GM21576 (cell line): ENCODE data around the gene GC.
A peak's percentile ranks its signal among the peaks of the same experiment; 100 is the strongest.
"Not testable (repeated sequence)": the region's sequence is repeated elsewhere in the genome, so short reads cannot be mapped to it uniquely, and the experiment has no call there.

Source experiments
- ATAC-seq: cut with Tn5 transposase; IDR thresholded peaks from one replicate; pipeline ENCODE4 v1.9.1; 2021; ENCODE audit warnings: mild to moderate bottlenecking, moderate library complexity; ENCODE audit not compliant: unreplicated experiment

GC gene, protein sequence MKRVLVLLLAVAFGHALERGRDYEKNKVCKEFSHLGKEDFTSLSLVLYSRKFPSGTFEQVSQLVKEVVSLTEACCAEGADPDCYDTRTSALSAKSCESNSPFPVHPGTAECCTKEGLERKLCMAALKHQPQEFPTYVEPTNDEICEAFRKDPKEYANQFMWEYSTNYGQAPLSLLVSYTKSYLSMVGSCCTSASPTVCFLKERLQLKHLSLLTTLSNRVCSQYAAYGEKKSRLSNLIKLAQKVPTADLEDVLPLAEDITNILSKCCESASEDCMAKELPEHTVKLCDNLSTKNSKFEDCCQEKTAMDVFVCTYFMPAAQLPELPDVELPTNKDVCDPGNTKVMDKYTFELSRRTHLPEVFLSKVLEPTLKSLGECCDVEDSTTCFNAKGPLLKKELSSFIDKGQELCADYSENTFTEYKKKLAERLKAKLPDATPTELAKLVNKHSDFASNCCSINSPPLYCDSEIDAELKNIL

DNA sequence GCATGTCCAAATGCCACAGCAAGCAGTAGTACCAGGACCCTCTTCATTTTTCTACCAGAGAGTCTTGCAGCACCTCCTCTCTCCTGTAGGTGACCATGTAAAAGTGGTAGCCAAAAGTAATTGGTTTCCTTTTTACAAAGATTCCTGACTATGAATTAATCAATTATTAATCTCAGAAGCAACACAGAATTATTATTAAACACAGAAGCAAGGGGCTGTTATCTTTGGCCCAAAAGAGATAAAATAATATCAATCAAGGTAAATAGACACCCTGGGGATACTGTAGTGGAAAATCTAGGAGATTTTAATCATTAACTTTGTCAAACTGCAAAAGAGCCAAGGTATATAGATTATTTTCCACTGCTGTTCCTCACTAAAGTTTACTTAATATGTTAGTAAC is at the start of gene GC:
Gene GC (minus strand): TSS at position 108 of the 400 bp plus-strand sequence. CDS start 61 bp downstream, at position 47.
- no peak for ATAC-seq

GRCh38 chr4:71833232-71833900 is 49.5 kb upstream of the GC start:
- no peak for ATAC-seq

- no peak for ATAC-seq
These were observed 48.2 kb upstream of the GC start for GRCh38 chr4:71832049-71832448.

GRCh38 chr4:71830497-71831190 is 46.8 kb upstream of the GC start:
- ATAC-seq, result peak; percentile 72

- ATAC-seq, result no peak
These were observed 44.6 kb upstream of the GC start for GRCh38 chr4:71828470-71828869.

DNA sequence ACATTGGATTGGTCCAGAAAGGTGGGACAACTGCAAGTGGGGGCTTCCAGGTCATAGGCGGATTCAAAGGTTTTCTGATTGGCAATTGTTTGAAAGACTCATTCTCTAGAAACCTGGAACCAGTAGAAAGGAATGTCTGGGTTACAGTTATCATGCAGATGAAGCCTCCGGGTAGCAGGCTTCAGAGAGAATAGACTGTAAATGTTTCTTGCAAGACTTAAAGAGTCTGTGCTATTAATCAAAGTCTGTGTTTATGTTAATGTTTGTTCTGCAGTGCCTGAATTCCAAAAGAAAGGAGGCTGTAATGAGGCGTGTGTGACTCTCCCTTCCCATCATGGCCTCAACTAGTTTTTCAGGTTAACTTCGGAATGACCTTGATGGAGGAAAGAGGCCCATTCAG is 43.9 kb upstream of the GC start:
- ATAC-seq, result no peak

- ATAC-seq, result no peak
These were observed 32.9 kb upstream of the GC start for GRCh38 chr4:71816676-71817303.

DNA sequence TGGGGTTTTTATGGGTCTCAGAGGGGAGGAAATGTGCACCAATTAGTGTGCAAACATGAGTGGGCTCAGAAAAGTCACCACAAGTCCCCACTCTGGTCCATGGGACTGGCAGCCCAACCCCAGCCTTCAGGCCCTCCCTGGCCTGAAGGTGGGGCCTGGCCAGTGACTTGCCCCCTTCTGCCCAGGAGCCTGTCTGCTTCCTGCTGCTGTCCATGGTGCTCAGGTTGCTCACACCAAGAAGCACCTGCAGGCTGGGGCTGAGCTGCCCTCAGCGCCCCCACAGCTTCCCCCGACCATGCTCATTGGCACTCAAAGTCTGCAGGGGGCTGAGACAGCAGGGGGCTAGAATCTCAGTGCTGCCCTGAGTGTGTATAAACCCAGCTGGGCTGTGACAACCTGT is 30.6 kb upstream of the GC start:
- ATAC-seq, result no peak

- not testable (repeated sequence) for ATAC-seq
These were observed 25.9 kb upstream of the GC start for GRCh38 chr4:71809805-71810204.

- ATAC-seq, result no peak
These were observed 23.6 kb upstream of the GC start for GRCh38 chr4:71807469-71807868.

GRCh38 chr4:71805230-71805629 is 21.4 kb upstream of the GC start:
- ATAC-seq, result not testable (repeated sequence)

DNA sequence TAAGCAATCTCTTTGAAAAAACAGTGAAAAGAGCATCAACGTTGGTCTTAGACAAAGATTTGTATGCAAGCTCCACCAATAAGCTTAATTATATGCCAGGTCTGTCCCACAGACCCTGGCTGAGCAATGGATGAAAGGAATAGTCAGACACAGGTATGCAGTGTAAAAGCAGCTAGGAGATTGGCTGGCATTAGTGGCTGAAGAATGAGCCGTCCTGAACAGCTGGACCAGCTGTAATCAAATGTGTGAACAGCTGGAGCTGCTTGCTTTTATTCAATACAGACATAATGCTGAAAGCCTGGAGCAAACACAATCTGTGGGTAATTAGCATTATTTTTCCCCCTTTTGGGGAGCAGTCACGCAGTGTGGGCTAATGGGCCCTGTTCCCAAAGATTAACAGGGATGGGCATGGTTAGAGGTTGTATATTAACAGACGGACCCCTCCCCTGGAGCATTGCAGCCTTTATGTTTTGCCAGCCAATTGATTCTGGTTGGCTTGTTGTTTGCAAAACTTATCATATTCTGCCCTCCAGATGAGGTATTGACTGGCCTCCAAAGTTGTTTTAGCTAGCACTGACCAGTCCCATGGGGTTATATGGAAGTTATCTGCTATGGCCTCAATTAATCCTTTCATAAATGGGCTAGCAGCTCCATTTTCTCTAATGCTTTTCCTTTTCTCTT is 20.3 kb upstream of the GC start:
- not testable (repeated sequence) for ATAC-seq

- no peak for ATAC-seq
These were observed 2.1 kb upstream of the GC start for GRCh38 chr4:71785959-71786358.

- no peak for ATAC-seq
These were observed 804 bp upstream of the GC start for GRCh38 chr4:71784569-71785197.

DNA sequence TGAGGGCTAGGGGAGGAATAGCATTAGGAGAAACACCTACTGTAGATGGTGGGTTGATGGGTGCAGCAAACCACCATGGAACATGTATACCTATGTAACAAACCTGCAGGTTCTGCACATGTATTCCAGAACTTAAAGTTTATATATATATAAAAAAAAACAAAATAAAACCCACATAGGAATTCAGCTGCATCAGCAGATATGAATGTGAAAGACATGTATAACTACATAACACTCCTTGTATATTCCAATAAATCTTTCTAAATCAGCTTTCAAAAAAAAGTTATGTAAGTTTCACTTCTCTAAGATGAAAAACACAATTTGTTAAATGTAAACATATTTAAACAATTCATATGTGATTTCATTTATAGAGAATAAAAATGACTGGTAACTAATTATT is 6.0 kb downstream of the GC start:
- ATAC-seq, result no peak

DNA sequence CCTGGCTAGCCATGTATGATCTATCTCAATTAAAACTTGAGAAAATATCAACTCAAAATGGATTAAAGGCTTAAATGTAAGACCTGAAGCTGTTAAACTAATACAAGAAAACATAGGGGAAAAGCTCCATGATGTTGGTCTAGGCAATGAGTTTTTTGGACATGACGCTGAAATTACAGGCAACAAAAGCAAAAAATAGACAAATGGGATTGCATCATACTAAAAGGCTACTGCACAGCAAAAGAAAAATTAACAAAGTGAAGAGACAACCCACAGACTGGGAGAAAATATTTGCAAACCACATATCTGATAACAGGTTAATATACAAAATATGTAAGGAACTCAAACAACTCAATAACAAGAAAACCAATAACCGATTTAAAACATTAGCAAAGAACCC is 8.4 kb downstream of the GC start:
- ATAC-seq, result no peak

- ATAC-seq, result no peak
These were observed 9.7 kb downstream of the GC start for GRCh38 chr4:71774136-71774535.

GRCh38 chr4:71773004-71773403 is 10.9 kb downstream of the GC start:
- no peak for ATAC-seq

- ATAC-seq, result no peak
These were observed 11.3 kb downstream of the GC start for GRCh38 chr4:71772592-71772991.

GRCh38 chr4:71771613-71772012 is 12.3 kb downstream of the GC start:
- no peak for ATAC-seq
